ENCODE measurements around the gene AREL1.

- TF ChIP-seq CTCF (IDR thresholded peaks at IDR 0.05) (no peak), POLR2A (IDR thresholded peaks at IDR 0.05) (no peak)
Measured at GRCh38 chr14:74669256-74669655, 43.6 kb downstream of the AREL1 start.
